ENCODE data around the gene IGF2BP1.

DNA sequence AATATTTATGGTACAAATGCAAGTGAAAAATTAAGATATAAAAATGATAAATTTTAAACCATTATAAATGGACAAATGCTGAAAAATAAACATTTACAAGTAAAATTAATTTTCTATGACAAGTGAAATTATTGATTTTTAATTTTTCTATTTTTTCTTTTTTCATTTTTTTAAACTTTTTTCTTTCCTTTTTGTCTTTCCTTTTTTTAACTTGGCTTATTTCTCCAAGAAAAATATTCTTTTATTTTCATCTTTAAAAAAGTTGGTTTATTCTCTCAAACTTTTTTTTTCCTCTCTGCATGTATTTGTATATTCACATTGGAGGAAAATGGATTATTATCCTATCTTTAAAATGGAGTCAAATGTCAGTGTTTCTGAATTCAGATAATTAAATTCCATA lies 3.9 kb upstream of the IGF2BP1 start:
- TF ChIP-seq, protein P1, sequence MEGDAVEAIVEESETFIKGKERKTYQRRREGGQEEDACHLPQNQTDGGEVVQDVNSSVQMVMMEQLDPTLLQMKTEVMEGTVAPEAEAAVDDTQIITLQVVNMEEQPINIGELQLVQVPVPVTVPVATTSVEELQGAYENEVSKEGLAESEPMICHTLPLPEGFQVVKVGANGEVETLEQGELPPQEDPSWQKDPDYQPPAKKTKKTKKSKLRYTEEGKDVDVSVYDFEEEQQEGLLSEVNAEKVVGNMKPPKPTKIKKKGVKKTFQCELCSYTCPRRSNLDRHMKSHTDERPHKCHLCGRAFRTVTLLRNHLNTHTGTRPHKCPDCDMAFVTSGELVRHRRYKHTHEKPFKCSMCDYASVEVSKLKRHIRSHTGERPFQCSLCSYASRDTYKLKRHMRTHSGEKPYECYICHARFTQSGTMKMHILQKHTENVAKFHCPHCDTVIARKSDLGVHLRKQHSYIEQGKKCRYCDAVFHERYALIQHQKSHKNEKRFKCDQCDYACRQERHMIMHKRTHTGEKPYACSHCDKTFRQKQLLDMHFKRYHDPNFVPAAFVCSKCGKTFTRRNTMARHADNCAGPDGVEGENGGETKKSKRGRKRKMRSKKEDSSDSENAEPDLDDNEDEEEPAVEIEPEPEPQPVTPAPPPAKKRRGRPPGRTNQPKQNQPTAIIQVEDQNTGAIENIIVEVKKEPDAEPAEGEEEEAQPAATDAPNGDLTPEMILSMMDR (IDR thresholded peaks at IDR 0.05; ENCODE audit: borderline replicate concordance, extremely low read depth, low read length, poor library complexity, severe bottlenecking): no peak
- no peak for TF ChIP-seq EZH2 (IDR thresholded peaks at IDR 0.05; ENCODE audit: borderline replicate concordance, low read depth, low read length, severe bottlenecking)
